Activated CD8-positive, alpha-beta T cell treated with anti-CD3 and anti-CD28 coated beads for 36 hours (primary cell): ENCODE data around the gene FAM111B. TPM values are rescaled to one million over a fixed set of nuclear protein-coding genes. Genes with fewer than 3 reads are reported as not detected.
"Not testable (repeated sequence)": the region's sequence is repeated elsewhere in the genome, so short reads cannot be mapped to it uniquely, and the experiment has no call there.

Source experiments
- ATAC-seq: fragments of 200-7000 bp; cut with Tn5 transposase; one replicate; pipeline ENCODE4 v1.10.0; 2021; ENCODE audit warnings: mild to moderate bottlenecking, moderate library complexity
- CTCF ChIA-PET: fragments of 350-600 bp; sonication (Branson Sonifier 250); formaldehyde crosslinking; loops from one replicate; lab custom pipeline; 2021; ENCODE audit warnings: antibody characterized with exemption; lab: Charles Lee
- POLR2A ChIA-PET: fragments of 350-600 bp; sonication (Branson Sonifier 250); formaldehyde crosslinking; loops from one replicate; lab custom pipeline; 2021; ENCODE audit warnings: antibody characterized with exemption; lab: Charles Lee
- DNase-seq: peaks from one replicate; pipeline ENCODE4 v3.0.0-alpha.2; 2020
- H3K27ac Mint-ChIP-seq: one replicate; pipeline ENCODE4 v1.8.0; 2021; ENCODE audit warnings: mild to moderate bottlenecking, mixed read lengths
- H3K27me3 Mint-ChIP-seq: one replicate; pipeline ENCODE4 v1.8.0; 2021; ENCODE audit warnings: mixed read lengths
- H3K36me3 Mint-ChIP-seq: one replicate; pipeline ENCODE4 v1.8.0; 2021; ENCODE audit warnings: low read depth, mixed read lengths
- H3K4me1 Mint-ChIP-seq: one replicate; pipeline ENCODE4 v1.8.0; 2021; ENCODE audit warnings: low read depth, mixed read lengths
- H3K4me3 Mint-ChIP-seq: one replicate; pipeline ENCODE4 v1.8.0; 2021; ENCODE audit warnings: mild to moderate bottlenecking, moderate library complexity, mixed read lengths
- H3K9me3 Mint-ChIP-seq: one replicate; pipeline ENCODE4 v1.8.0; 2021; ENCODE audit warnings: mixed read lengths
- intact Hi-C: fragments of 100-400 bp; cut with micrococcal nuclease; formaldehyde crosslinking; loops from one replicate; pipeline ENCODE4 v1.10.0; 2022
- total RNA-seq, 2 experiments: library from RNA; stranded (reverse); gene quantifications; one replicate each; pipeline ENCODE4 v1.2.3, GENCODE V29; 2021
- TF ChIP-seq, protein P1 (sequence below): fragments of 200-600 bp; IDR thresholded peaks from one replicate; pipeline ENCODE4 v1.8.0; 2022; ENCODE audit warnings: antibody characterized with exemption, mild to moderate bottlenecking

FAM111B gene
- total RNA-seq, 2 experiments from 2014 or later, result 18.2 to 18.3 TPM

GRCh38 chr11:59117774-59118173, 10.7 kb downstream of the FAM111B start:
- Mint-ChIP-seq H3K27ac (no peak overlapping the region), H3K4me1 (no peaks in the 10 kb centered on the region), H3K36me3 (peaks cover 56% of the 10 kb centered on the region), H3K9me3 (peaks cover 11% of the 10 kb centered on the region), H3K4me3 (no peak overlapping the region), H3K27me3 (no peaks in the 10 kb centered on the region)
- intact Hi-C loops, result no loop called here
- CTCF ChIA-PET, result no interaction called here
- TF ChIP-seq, protein P1, sequence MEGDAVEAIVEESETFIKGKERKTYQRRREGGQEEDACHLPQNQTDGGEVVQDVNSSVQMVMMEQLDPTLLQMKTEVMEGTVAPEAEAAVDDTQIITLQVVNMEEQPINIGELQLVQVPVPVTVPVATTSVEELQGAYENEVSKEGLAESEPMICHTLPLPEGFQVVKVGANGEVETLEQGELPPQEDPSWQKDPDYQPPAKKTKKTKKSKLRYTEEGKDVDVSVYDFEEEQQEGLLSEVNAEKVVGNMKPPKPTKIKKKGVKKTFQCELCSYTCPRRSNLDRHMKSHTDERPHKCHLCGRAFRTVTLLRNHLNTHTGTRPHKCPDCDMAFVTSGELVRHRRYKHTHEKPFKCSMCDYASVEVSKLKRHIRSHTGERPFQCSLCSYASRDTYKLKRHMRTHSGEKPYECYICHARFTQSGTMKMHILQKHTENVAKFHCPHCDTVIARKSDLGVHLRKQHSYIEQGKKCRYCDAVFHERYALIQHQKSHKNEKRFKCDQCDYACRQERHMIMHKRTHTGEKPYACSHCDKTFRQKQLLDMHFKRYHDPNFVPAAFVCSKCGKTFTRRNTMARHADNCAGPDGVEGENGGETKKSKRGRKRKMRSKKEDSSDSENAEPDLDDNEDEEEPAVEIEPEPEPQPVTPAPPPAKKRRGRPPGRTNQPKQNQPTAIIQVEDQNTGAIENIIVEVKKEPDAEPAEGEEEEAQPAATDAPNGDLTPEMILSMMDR, result no peak
- DNase-seq (no peak), ATAC-seq (no peak)
- POLR2A ChIA-PET, result no interaction called here

DNA sequence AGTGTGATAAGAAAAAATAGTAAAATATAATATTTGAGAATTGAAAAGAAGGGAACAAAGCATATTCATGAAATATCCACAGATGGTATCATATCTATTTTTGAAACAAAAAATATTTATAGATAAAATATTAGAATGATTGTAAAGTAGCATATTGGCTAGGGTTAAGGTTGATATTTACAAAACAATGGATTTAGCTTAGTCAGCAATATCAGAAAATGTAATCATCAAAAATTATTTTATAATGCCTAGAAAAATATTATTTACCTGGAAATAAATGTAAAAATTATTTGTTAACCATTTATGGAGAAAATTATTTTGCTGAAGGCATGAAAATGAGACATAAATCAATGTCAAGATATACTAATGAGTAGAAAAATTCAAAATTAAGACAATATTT, 12.8 kb downstream of the FAM111B start:
- TF ChIP-seq, protein P1, result no peak
- H3K4me1 Mint-ChIP-seq, result no peaks in the 10 kb centered on the region
- H3K36me3 Mint-ChIP-seq, result peaks cover 47% of the 10 kb centered on the region
- H3K9me3 Mint-ChIP-seq, result peaks cover 11% of the 10 kb centered on the region
- H3K27me3 Mint-ChIP-seq, result no peaks in the 10 kb centered on the region
- H3K27ac Mint-ChIP-seq, result no peak overlapping the region
- no peak overlapping the region for H3K4me3 Mint-ChIP-seq
- POLR2A ChIA-PET, result interaction anchor here (0.8 kb wide), 1 partner anchor 13 kb away, joined by 4 read pairs; the partner anchor contains the start of gene FAM111B
- ATAC-seq (no peak), DNase-seq (no peak)
- intact Hi-C loops, result no loop called here
- CTCF ChIA-PET, result interaction anchor here (1.1 to 2.3 kb wide), 2 partner anchors 9 to 16 kb away, joined by 3 to 13 read pairs; no protein-coding TSS in a partner anchor

DNA sequence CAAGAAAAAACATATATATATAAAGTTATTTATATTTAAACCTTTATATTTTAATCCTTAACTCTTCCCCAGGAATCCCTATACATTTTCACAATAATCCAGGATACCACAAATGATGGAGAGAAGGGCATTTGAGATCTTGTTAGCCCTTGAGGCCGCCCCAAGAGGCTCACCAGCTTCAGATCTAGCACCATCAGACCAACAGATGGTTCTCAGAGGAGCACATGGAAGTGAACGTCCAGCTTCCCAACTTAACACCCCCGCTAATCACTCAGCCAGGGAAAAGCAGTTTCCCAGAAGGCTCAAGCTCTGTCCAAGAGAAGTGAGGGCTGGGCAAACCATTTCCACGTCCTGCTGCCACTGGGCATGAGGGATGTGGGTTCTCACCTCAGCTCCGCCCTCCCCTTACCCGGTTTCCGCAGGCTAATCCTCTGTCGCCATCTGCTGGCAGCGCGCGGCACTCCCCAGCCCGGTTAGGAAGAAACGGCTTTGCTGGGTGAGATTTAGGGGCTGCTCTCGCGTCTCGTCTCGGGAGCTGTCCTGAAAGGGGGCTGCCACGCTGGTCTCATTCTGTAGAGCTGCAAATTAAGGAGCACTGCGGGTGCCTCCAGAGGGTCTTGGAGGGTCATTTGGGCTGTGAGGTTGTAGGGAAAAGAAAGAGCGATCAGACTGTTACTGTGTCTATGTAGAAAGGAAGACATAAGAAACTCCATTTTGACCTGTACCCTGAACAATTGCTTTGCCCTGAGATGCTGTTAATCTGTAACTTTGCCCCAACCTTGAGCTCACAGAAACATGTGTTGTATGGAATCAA, 28.8 kb downstream of the FAM111B start:
- CTCF ChIA-PET, result interaction anchor here (0.6 to 2.9 kb wide), 50 partner anchors 9 to 536 kb away, joined by 3 to 74 read pairs (median 5); partner anchors contain the start of genes DTX4, FAM111B, GLYATL1 and OR5A1
- Mint-ChIP-seq H3K4me3 (no peak overlapping the region), H3K9me3 (peaks cover 10% of the 10 kb centered on the region), H3K27me3 (no peaks in the 10 kb centered on the region), H3K4me1 (peaks cover 8% of the 10 kb centered on the region), H3K36me3 (peaks cover 37% of the 10 kb centered on the region), H3K27ac (no peak overlapping the region)
- ATAC-seq, result peak; percentile 100
- peak; percentile 93 for DNase-seq
- TF ChIP-seq, protein P1, result peak; percentile 93
- POLR2A ChIA-PET, result interaction anchor here (1.7 to 2.0 kb wide), 2 partner anchors 8 to 29 kb away, joined by 6 to 7 read pairs; partner anchors contain the start of gene FAM111B
- intact Hi-C loops, result loop anchor here (1.0 to 5.0 kb wide), 2 partner anchors 39 to 83 kb away; no protein-coding TSS in a partner anchor

DNA sequence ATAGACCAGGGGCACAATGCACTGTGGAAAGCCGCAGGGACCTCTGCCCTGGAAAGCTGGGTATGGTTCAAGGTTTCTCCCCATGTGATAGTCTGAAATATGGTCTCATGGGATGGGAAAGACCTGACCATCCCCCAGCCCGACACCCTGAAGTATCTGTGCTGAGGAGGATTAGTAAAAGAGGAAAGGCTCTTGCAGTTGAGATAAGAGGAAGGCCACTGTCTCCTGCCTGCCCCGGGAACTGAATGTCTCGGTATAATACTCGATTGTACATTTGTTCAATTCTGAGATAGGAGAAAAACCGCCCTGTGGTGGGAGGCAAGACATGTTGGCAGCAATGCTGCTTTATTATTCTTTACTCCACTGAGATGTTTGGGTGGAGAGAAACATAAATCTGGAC, 29.5 kb downstream of the FAM111B start:
- Mint-ChIP-seq H3K36me3 (peaks cover 30% of the 10 kb centered on the region), H3K4me1 (peaks cover 15% of the 10 kb centered on the region)
- not testable (repeated sequence) for H3K9me3 Mint-ChIP-seq, H3K27me3 Mint-ChIP-seq, ATAC-seq, H3K27ac Mint-ChIP-seq, DNase-seq, H3K4me3 Mint-ChIP-seq
- intact Hi-C loops, result loop anchor here (1.0 to 5.0 kb wide), 2 partner anchors 39 to 83 kb away; no protein-coding TSS in a partner anchor
- POLR2A ChIA-PET, result interaction anchor here (1.7 to 2.0 kb wide), 2 partner anchors 8 to 30 kb away, joined by 6 to 7 read pairs; partner anchors contain the start of gene FAM111B
- CTCF ChIA-PET, result interaction anchor here (0.6 to 2.9 kb wide), 40 partner anchors 8 to 535 kb away, joined by 3 to 74 read pairs (median 6); partner anchors contain the start of genes DTX4, FAM111B, GLYATL1 and OR5A1

DNA sequence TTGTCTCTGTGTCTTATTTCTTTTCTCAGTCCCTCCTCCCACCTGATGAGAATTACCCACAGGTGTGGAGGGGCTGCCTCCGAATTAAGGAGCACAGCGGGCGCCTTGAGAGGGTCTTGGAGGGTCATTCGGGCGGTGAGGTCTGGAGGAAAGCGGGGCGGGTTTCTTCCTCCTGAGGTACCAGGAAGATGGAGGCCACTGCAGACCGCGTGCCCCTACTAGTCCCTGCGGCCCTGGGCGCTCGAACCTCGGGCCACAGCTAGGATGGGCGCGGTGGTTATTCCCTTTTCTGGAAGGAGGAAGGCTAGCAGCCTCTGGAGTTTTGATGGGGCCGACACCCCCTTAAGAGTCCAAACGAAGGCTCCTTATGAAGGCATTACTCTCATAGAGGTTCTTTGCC, 30.2 kb downstream of the FAM111B start:
- no peak for DNase-seq
- H3K27ac Mint-ChIP-seq, result no peak overlapping the region
- ChIA-PET POLR2A (no interaction called here), CTCF (interaction anchor here (0.9 to 1.8 kb wide), 2 partner anchors 21 to 40 kb away, joined by 3 to 6 read pairs; no protein-coding TSS in a partner anchor)
- H3K4me3 Mint-ChIP-seq, result no peak overlapping the region
- peaks cover 21% of the 10 kb centered on the region for H3K4me1 Mint-ChIP-seq
- peaks cover 2% of the 10 kb centered on the region for H3K9me3 Mint-ChIP-seq
- TF ChIP-seq, protein P1, result no peak
- H3K27me3 Mint-ChIP-seq, result no peaks in the 10 kb centered on the region
- no peak for ATAC-seq
- H3K36me3 Mint-ChIP-seq, result peaks cover 24% of the 10 kb centered on the region
- intact Hi-C loops, result loop anchor here (5.0 kb wide), 1 partner anchor 40 kb away; no protein-coding TSS in a partner anchor
